HG03442 (cell line): ENCODE measurements around the gene SCO1.

Experiments
- ATAC-seq: cut with Tn5 transposase; IDR thresholded peaks from one replicate; pipeline ENCODE4 v1.9.1; 2021; ENCODE audit warnings: mild to moderate bottlenecking, moderate library complexity; ENCODE audit not compliant: unreplicated experiment

The SCO1 gene

GRCh38 chr17:10657148-10657547 lies 40.2 kb downstream of the SCO1 start, which contains the start of gene MYH3:
TSS of gene MYH3 (minus strand) at chr17:10657309. CDS start at chr17:10655064, 2,245 bp downstream.
- ATAC-seq = no peak

- no peak for ATAC-seq
Observed at GRCh38 chr17:10653987-10654386, 43.3 kb downstream of the SCO1 start.

- ATAC-seq = peak; percentile 71
Observed at GRCh38 chr17:10652984-10653659, 44.2 kb downstream of the SCO1 start.

DNA sequence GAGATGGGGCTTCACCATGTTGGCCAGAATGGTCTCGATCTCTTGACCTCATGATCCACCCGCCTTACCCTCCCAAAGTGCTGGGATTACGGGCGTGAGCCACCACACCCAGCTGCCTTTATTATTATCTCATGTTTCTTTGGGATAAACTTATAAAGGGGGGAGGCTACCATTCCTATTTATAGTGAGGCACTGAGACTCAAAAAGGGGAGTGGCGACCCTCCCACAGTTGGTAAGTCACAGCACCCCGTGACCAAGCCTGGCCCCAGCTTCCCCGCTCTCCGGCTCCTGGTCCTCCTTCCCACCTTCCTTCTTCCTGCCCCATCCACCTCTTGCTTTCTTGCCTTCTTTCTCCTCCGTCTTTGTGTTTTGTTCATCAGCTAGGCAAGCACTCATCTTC lies 45.4 kb downstream of the SCO1 start:
- no peak for ATAC-seq

- ATAC-seq = no peak
Observed at GRCh38 chr17:10649602-10650001, 47.7 kb downstream of the SCO1 start.

GRCh38 chr17:10648956-10649355 lies 48.4 kb downstream of the SCO1 start:
- no peak for ATAC-seq

DNA sequence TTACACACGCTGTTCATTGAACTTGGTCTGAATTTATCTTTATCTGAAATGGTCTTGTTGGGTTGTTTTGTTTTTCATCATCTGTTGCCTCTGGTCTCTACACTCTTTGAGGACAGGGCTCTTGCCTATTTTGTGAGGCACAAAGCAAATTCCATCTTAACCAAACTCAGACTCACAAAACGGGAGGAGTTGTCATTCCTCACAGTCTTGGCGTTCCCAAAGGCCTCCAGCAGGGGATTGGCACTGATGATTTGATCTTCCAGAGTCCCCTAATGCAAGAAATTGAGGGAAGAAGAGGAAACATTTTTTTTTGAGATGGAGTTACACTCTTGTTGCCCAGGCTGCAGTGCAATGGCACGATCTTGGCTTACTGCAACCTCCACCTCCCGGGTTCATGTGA lies 49.0 kb downstream of the SCO1 start:
- ATAC-seq = no peak

DNA sequence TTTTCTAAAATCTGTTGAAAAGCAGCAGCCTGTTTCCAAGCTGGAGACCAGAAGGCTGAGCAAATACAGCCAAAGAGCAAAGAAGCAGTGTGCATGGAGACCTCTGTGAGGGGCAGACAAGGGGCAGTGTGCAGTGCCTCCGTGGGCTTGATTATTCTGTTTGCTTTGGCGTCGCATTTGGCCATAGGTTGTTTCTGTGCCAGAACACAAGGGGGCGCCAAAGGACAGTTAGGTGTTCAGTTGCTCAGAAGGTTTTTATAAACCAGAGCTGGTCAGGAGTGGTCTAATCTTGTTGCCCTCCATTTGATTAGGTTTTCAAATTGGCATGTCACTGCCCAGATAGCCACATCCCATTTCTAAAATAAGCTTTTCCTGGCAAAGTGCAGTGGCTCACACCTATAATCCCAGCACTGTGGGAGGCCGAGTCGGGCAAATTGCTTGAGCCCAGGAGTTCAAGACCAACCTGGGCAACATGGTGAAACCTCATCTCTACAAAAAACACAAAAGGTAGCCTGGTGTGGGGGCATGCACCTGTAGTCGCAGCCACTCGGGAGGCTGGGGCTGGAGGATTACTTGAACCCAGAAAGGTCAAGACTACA lies 50.8 kb downstream of the SCO1 start:
- no peak for ATAC-seq

GRCh38 chr17:10640475-10640874 lies 56.9 kb downstream of the SCO1 start:
- ATAC-seq = no peak

GRCh38 chr17:10638151-10638550 lies 59.2 kb downstream of the SCO1 start:
- no peak for ATAC-seq

DNA sequence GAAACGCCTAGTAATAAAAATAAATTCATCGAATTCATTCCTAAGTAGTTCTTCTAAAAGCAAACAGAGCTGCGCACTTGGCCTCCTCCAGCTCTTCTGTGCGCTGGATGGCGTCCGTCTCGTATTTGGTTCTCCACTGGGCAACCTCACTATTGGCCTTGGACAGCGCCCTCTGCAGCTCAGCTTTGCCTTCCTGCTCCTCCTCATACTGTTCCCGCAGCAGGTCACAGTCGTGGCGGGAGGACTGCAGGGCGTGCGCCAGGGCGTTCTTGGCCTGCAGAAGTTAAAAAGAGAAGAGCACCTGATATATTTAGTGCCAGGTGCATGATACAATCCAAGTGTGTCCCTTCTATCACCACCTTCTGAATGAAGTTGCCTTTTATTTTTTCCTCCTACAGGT lies 62.0 kb downstream of the SCO1 start:
- ATAC-seq = no peak

DNA sequence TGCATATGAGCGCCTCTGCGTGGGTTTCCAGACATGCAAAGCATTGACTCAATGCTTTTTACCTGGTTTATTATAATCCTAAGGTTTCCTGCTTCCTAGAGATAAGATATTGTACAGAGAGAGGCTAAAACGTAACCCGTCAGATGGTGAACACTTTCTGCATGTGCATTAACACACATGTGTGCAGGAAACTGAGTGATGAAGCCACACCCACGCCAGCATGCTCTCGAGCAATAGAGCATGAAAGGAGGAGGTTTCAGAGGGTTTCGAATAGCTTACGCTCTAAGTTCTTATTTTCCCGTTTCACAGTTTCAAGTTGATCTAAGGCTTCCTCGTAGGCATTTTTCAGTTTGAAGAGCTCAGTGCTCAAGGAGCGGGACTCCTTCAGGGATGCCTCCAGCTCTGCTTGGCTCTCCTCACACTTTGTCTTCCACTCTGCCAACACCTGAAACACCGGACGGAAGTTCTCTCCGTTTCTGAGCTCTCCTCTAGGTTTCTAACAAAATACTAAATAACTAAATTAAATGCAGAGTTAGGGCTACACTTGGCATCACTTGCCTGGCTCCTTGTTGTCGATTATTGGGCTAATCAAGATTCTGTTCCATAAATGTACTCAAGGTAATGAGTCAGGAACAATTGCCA lies 63.5 kb downstream of the SCO1 start:
- peak; percentile 94 for ATAC-seq

GRCh38 chr17:10631701-10632100 lies 65.6 kb downstream of the SCO1 start:
- no peak for ATAC-seq

DNA sequence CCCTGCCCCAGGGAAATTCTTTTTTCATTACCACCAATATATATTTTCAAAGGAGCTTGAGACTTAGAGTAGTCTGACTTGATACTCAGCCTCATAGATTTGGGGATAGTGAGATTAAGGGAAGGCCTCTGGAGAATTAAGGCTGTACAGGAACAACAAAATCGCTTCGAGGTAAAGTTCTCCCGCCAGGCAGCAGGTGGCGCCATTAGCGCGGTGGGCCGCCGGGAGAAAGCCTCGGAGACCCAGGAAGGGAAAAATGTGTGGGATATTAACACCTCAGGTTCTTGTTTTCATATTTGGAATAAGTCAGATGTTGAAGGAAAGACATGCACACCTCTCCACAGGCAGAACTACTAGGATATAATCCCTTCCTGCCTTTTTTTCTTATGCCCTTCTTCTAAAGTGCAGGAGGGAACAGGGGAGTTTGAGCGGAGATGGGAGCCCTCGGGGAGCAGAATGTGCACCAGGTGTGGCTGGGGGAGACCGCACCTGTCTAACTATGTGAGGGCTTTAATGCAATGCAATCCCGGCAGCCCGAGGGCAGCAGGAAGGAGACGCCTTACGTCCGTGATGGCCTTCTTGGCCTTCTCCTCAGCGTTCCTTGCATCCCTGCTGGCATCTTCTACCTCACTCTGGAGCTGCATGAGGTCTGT lies 66.2 kb downstream of the SCO1 start:
- ATAC-seq = no peak

GRCh38 chr17:10629706-10630105 lies 67.6 kb downstream of the SCO1 start:
- ATAC-seq = no peak

- no peak for ATAC-seq
Observed at GRCh38 chr17:10628756-10629155, 68.6 kb downstream of the SCO1 start.

GRCh38 chr17:10626390-10626789 lies 70.9 kb downstream of the SCO1 start:
- no peak for ATAC-seq

GRCh38 chr17:10624969-10625368 lies 72.4 kb downstream of the SCO1 start:
- no peak for ATAC-seq

DNA sequence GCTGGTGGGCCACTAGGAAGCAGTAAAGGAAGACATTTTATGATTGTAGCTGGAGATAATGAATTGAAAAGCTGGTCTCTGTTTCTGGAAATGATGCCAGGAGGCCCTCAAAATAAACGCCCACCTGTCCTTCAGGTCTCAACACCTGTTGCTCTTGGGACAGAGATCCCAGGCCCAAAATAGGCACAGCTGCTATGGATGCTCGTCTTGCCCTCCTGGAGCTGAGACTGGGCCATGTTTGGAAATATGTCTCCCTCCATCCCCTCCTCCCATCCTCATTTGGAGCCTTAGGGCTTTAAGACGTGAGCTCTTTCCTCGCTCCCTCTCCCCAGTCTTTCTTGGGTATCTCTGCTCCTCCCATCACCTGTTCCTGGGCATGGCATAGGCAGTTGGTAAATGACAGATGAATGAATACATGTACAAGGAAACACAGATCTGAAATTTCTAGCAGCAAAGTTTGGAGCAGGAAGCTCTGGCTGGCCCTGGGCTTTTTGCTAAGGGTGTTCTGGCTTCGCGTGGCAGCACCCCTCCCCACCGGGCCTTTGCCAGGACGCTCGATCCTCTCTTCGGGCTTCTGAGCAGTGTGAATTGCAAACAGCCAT lies 73.5 kb downstream of the SCO1 start:
- no peak for ATAC-seq

GRCh38 chr17:10622617-10623485 lies 74.5 kb downstream of the SCO1 start:
- no peak for ATAC-seq
